Measurements from ENCODE around the gene ANKRD9.
"Not testable (repeated sequence)": the region's sequence is repeated elsewhere in the genome, so short reads cannot be mapped to it uniquely, and the experiment has no call there.

Gene ANKRD9, protein sequence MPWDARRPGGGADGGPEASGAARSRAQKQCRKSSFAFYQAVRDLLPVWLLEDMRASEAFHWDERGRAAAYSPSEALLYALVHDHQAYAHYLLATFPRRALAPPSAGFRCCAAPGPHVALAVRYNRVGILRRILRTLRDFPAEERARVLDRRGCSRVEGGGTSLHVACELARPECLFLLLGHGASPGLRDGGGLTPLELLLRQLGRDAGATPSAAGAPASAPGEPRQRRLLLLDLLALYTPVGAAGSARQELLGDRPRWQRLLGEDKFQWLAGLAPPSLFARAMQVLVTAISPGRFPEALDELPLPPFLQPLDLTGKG

DNA sequence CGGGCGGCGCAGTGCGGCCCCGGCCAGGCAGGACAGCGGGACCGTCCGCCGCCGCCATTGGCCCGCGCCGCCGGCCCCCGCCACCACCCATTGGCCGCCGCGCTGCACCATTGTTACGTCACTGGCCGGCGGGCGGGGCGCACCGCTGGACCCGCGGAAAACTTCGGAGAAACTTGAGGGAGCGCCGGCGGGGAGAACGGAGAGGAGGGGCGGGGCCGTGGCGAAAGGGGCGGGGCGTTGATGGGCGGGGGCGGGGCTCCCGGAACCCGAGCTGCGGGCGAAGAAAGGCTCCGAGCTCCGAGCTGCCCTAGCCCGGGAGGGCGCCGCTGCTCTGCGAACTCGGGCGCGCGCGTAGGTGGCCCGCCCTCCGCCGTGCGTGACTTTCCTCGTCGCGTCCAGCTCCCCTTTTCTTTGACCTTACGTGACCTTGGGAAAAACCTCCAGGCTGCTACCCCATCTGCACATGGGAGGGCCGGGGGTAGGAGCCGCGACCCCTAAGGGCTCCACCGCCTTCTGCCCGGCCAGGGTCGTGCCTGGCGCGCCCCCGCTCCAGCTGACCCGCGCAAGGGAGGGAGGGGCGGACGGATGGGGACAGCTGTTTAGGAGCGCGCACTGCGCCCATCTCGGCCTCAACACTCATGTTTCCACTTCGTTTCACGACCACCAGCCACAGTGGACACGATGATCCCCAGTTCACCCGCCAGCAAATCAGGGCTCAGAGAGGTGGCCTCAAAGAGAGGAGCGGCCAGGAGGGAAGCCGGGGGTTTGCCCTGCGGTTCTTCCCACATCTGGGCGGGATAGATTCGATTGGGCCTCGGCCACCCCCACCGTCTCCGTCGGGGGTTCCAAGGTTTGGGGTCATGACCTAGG, at the start of gene ANKRD9:
ANKRD9 (minus strand) TSS at position 31 of the 870 bp plus-strand sequence. CDS start 1,887 bp downstream, outside the sequence.
- Mint-ChIP-seq H3K4me3 (peak within 1 kb of the TSS; percentile 75), H3K36me3 (peaks cover 8% of the 10 kb centered on the region), H3K9me3 (no peaks in the 10 kb centered on the region), H3K27ac (peak within 1 kb of the TSS; percentile 73), H3K4me1 (peaks cover 21% of the 10 kb centered on the region)
- DNase-seq (ENCODE audit: low spot score in 2 of 2) (peak; percentile 88 to 91), ATAC-seq (peak; percentile 88)

DNA sequence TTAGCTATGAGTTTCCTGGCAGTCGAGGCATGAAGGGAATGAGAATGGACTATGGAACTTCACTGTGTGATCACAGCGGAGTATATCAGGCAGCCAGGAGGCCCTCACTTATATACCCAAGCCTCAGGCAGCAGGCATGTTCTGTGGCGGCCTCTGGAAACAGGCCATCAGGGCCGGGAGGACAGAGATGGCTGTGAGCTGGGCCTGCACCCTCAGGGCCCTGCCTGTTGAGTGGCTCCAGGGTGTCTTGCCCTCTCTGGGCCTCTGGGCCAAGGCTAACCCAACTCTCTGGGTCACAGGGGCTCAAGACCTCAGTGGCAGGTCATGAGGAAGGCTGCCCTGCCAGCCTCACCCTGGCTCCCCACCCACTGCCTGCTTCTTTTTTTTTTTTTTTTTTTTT, 49.0 kb upstream of the ANKRD9 start:
- H3K4me1 Mint-ChIP-seq = no peaks in the 10 kb centered on the region
- DNase-seq (ENCODE audit: low spot score in 2 of 2) = no peak
- no peak overlapping the region for H3K4me3 Mint-ChIP-seq
- no peaks in the 10 kb centered on the region for H3K36me3 Mint-ChIP-seq
- no peaks in the 10 kb centered on the region for H3K9me3 Mint-ChIP-seq
- no peak for ATAC-seq
- no peak overlapping the region for H3K27ac Mint-ChIP-seq

DNA sequence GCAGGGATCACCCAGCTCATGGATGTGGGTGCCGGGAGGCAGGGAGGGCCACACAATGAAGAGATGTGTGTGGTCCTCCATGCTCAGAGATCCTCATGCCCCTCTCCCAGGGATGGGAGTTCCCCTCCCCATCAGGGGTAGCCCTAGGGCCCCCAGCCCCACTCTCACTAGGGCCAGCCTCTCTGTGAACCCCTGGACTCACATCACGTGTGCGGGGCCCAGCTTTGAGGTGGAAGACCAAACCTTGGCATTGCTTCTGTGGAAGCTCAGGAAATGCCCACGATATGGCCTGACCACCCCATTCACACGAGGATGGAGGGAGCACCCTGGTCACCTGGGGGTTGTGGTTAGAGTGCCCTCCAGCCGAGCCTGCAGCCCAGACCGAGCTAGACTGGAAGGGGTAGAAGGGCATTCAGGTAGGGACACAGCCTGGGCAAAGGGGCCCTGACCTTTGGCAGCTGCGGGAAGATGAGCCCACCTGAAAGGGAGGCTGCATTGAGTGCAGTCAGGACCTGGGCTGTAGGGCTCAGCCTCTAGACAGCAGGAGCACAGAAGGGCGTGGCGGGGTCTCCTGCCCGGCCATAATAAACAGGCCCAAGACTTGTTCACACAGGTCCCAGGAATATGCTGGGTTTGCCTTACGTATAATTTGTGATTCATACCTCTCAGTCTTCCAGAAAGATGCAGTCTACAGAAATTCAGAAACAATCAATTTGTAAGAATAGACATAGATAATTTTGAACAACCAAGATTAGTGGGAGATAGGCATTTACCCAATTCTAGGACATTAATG, 48.1 kb upstream of the ANKRD9 start:
- H3K9me3 Mint-ChIP-seq = no peaks in the 10 kb centered on the region
- no peak overlapping the region for H3K27ac Mint-ChIP-seq
- no peak for DNase-seq (ENCODE audit: low spot score in 2 of 2)
- H3K36me3 Mint-ChIP-seq = no peaks in the 10 kb centered on the region
- no peak overlapping the region for H3K4me3 Mint-ChIP-seq
- ATAC-seq = no peak
- H3K4me1 Mint-ChIP-seq = no peaks in the 10 kb centered on the region

DNA sequence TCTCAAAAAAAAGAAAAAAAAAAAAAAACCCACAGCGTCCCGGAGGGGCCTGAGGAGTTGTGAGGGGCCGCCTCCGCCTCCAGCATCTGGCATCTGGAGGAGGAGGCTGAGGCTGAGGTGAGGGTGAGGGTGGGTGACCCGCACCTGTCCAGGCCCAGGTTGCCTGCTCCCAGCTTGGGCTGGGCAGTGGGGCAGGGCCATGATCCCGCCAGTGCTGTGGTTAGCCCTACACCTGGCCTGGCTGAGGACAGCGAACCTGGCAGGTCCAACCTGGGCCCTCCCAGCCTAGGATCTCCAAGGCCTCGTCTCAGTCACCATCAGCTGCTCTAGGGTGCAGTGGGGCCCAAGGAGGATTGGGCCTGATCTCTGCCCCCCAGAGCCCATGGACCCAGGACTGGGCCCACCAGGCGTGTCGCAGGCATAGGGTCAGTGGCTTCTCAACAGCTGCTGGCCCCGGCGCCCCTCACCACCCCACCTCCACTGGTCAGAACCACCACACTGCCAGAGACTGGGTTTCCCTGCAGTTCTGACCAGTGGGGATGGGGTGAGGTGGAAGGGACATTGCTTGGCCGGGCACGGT, 46.6 kb upstream of the ANKRD9 start:
- Mint-ChIP-seq H3K36me3 (no peaks in the 10 kb centered on the region), H3K27ac (peak overlapping the region; percentile 85), H3K4me3 (peak overlapping the region; percentile 71), H3K4me1 (no peaks in the 10 kb centered on the region), H3K9me3 (no peaks in the 10 kb centered on the region)
- ATAC-seq = no peak
- no peak for DNase-seq (ENCODE audit: low spot score in 2 of 2)

DNA sequence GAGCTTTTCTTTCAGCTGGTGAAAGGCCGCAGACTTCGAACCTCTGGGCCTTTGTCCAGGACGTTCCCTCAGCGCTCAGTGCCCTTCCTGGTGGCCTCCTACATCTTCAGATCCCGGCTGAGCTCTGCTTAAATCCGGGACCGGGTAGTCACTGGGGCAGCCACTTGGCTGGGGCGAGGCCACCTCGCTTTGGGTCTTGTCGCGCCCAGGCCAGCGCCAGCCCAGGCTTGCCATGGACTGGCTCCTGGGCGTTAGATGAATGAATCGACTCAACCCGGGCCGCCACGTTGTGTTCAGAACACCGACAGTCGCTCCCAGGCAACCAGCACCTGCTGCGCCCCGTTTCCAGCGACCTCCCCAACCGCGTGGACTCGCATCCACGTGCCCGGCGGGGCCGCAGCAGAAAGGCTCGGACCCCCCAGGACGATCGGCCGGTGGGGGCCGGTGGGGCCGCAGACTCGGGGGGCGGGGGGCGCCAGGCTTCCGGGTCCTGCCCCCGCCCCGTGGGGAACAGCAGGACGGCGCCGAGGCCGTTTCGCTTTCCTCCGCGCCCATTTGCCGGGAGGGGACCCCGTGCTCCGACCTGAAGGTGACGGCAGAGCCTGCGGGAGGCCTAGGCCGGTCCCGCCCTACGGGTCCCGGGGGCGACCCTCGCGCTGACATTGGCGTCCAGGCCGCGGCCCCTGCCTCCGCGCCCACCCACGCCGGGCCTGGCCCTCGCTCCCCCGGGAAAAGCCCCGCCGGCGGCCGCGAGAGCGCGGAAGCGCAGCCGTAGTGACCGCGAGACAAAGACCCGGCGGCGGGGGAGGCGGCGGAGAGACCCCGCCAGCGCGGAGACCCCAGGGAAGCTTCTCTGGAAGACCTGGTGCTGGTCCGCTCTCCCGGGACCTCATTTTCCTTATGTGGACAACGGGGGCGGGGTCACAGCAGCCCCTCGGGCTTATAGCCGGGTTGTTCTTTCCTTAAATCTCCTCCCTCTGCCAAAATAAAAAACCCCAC, 45.5 kb upstream of the ANKRD9 start:
- DNase-seq (ENCODE audit: low spot score in 2 of 2) (peak; percentile 51 to 79), ATAC-seq (peak; percentile 79)
- Mint-ChIP-seq H3K4me1 (no peaks in the 10 kb centered on the region), H3K9me3 (no peaks in the 10 kb centered on the region), H3K4me3 (peak overlapping the region; percentile 71), H3K36me3 (no peaks in the 10 kb centered on the region), H3K27ac (peak overlapping the region; percentile 85)

DNA sequence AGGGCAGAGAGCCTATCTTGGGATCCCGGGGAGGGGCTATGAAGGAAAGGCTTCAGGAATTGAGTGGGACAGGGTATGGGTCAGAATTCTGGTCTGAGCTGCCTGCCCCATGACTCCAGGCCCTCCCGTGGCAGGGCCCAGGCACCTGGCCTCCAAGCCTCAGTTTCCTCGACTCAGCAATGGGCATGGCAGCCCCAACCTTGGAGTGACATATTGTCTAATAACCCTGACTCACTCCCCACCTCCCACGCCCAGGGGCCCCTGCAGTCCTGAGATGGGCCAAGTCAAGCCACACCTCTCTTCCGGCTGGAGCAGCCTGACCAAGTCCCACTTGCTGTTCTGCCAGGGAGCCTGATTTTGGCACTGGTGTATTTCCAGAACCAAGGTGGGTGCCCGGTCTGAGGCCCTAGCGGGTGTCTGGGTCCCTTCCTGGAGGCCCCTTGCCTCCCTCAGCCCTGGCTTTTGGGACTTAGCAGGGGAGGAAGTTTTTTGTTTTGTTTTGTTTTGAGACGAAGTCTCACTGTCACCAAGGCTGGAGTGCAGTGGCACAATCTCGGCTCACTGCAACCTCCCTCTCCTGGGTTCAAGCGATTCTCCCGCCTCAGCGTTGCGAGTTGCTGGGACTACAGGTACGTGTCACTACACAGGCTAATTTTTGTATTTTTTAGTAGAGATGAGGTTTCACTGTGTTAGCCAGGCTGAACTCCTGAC, 42.6 kb upstream of the ANKRD9 start:
- no peaks in the 10 kb centered on the region for H3K4me1 Mint-ChIP-seq
- ATAC-seq = peak; percentile 71
- H3K9me3 Mint-ChIP-seq = no peaks in the 10 kb centered on the region
- H3K36me3 Mint-ChIP-seq = no peaks in the 10 kb centered on the region
- no peak overlapping the region for H3K4me3 Mint-ChIP-seq
- DNase-seq (ENCODE audit: low spot score in 2 of 2) = no peak
- no peak overlapping the region for H3K27ac Mint-ChIP-seq

DNA sequence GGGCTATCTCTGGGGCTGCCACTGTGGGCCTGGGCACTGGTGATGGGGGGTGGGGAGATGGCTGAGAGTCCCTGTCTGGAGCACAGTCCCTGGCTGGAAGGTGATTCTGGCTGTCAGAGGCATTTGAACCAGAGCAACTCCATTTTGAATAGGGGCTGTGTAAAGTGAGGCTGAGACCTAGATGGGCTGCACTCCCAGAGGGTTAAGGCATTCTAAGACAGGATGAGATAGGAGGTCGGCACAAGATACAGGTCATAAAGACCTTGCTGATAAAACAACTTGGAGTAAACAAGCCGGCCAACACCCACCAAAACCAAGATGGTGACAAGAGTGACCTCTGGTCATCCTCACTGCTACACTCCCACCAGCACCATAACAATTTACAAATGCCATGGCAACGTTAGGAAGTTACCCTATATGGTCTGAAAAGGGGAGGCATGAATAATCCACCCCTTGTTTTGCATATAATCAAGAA, 41.4 kb upstream of the ANKRD9 start:
- H3K36me3 Mint-ChIP-seq, H3K9me3 Mint-ChIP-seq, H3K4me3 Mint-ChIP-seq: not testable (repeated sequence)

DNA sequence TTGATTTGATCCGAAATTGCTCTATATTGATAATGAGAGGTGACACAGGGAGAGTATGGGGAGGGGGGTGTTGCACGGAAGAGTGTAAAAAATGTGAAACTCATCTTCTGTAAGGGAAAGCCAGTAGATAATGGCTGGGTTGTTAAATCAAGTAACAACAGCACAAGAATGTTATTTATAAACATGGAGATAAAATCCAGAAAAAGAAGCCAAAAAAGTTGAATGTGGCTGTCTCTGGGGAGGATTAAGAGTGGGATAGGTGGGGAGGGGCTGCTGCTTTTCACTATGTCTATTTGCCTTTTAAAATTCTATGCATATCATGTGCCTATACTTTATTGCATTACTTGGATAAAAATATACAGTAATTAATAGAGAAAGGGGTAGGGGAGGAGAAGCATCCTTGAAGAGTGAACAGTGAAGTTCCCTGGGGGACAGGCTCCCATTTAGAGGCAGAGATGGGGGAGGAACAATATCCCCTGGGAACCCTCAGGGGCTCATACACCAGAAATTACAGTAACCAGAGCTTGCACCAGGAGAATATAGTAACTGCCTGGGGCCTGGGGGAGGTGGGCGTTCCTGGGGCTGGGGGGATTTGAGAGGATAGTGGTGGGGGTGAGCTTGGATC, 39.2 kb upstream of the ANKRD9 start:
- Mint-ChIP-seq H3K9me3 (no peaks in the 10 kb centered on the region), H3K27ac (no peak overlapping the region), H3K36me3 (no peaks in the 10 kb centered on the region), H3K4me3 (no peak overlapping the region), H3K4me1 (peaks cover 5% of the 10 kb centered on the region)
- ATAC-seq (no peak), DNase-seq (ENCODE audit: low spot score in 2 of 2) (no peak)

More for the DNA sequence above, 41.4 kb upstream of the ANKRD9 start:
- H3K27ac Mint-ChIP-seq; DNase-seq (ENCODE audit: low spot score in 2 of 2); ATAC-seq; H3K4me1 Mint-ChIP-seq: not testable (repeated sequence)

DNA sequence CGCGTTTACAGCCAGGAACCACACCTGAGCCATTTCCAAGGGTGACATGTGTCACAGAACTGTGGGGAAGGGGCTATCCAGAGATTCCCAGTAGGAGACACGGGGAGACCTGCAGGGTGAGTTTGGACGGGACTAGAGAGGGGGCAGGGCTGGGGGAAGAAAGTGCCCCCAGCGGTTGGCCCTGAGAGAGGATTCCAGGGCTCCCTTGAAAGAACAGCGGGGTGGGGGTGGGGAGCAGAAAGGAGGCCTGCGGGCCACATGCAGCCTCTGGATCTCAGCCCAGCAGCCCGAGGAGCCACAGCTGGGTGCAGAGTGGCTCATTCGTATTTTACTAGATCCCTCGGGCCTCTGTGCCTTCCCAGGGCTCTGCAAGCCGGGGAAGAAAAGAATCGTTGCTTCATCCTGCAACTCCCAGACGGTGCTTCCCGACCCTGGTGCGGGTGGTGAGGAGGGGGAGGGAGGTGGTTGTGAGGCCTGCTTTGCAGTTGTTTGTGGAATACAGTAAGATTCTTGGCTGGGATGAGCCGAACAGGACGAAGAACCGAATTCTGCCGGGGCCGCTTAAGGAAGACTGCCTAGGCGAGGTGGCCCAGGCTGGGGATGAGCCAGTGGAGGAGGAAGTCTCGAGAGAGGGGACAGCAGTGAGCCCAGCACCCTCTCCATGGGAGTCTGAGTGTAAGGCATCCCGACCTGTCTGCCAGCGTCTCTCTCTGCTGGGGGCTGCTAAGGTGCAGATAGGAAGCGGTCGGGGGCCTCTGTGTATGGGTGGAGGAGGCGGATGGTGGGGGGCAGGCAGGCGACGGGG, 36.1 kb upstream of the ANKRD9 start:
- ATAC-seq = no peak
- Mint-ChIP-seq H3K27ac (no peak overlapping the region), H3K4me3 (peak overlapping the region; percentile 63), H3K36me3 (no peaks in the 10 kb centered on the region), H3K4me1 (peaks cover 5% of the 10 kb centered on the region), H3K9me3 (no peaks in the 10 kb centered on the region)
- no peak for DNase-seq (ENCODE audit: low spot score in 2 of 2)

DNA sequence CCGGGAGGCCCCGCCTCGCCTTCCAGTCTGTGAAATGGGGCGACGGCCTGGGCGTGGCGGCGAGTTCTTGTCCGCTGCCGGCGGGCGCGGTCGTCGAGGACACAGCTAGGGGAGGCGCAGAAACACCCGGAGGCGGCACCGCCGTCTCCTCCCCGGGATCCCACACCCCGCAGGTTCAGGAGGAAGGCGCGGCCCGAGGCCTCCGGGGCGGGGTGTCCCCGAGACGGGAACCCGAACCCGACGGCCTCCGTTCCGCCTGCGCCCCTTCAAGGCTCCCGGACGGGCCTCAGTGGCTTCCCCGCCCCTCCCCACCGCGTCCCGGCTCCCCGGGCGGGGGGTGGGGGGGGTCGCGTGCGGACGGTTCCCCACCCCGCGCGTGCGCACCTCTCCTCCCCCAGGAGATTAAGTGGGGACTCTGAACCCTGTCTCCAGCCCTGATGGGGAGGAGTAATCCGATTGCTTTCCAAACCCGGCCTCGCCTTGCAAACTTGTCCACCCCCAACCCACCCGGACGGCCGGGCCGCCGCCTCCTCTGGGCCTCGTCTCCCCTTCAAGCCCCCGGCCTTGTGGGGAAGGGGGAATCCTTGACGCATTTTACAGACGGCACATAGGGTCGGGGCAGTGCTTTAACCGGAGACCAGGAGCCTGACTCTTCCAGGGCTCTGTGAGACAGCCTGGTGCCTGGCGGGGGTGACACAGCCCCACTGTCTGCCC, 35.3 kb upstream of the ANKRD9 start:
- DNase-seq (ENCODE audit: low spot score in 2 of 2) (no peak), ATAC-seq (peak; percentile 67)
- Mint-ChIP-seq H3K9me3 (no peaks in the 10 kb centered on the region), H3K4me3 (peak overlapping the region; percentile 63), H3K4me1 (peaks cover 5% of the 10 kb centered on the region), H3K27ac (no peak overlapping the region), H3K36me3 (no peaks in the 10 kb centered on the region)

DNA sequence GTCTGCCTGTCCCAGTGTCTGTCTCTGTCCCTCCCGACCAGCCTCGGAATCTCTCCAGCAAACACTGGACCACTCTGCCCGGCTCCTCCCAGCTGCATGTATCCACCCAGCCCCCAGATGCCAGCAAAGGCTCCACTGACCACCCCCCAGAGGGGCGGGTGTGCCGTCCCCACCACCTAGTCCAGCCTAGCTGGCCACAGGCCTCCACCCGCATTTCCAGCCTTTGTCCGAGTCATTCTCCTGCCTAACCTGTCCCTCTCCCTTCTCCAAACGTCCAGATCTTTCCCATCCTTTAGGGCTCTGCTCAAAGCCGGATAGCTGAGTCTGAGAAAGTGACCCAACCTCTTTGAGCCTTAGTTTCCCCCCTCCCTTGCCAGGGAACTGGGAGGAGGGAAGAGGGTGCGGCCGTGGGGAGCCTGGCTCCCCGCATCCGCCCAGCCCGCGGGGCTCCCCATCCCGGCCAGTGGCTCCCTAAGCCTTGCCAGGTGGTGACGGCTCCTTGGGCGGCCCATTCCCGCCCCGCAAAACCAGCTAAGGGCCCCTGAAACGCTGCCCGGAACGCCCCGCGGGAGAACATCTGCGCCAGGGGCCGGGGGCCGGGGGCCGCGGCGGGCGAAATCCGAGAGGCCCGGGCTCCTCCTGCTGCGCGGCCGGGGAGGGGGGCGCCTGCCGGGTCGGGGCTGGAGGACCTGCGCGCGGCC, 34.6 kb upstream of the ANKRD9 start:
- peak overlapping the region; percentile 20 for H3K4me3 Mint-ChIP-seq
- ATAC-seq (no peak), DNase-seq (ENCODE audit: low spot score in 2 of 2) (no peak)
- no peaks in the 10 kb centered on the region for H3K9me3 Mint-ChIP-seq
- H3K36me3 Mint-ChIP-seq = no peaks in the 10 kb centered on the region
- H3K27ac Mint-ChIP-seq = no peak overlapping the region
- peaks cover 5% of the 10 kb centered on the region for H3K4me1 Mint-ChIP-seq

Data from stimulated activated effector memory CD8-positive, alpha-beta T cell treated with anti-CD3 and anti-CD28 coated beads, Interleukin-12 subunit alpha, Interleukin-12 subunit beta, amount 100 ng/mL, for 72 hours (primary cell).